HCT116 (cell line): ENCODE measurements around the gene ITGBL1.

Source experiments
- CEBPB ChIP-seq: IDR thresholded peaks from 2 replicates; pipeline ENCODE4 v1.6.1; 2012; ENCODE audit warnings: low read depth
- CTCF ChIP-seq, 3 experiments: fragments of 200-600 bp in 1 of 3; sonication (generic) in 1 of 3; IDR thresholded peaks in 2 of 3; conservative IDR thresholded peaks in 1 of 3; 2 replicates each; pipeline ENCODE4 v1.5.1; 2012 to 2017; ENCODE audit warnings: low read depth in 2 of 3, low read length in 2 of 3, antibody characterized with exemption in 1 of 3, borderline replicate concordance in 1 of 3, control low read depth in 1 of 3, mild to moderate bottlenecking in 1 of 3, mixed read lengths in 1 of 3, mixed run types in 1 of 3, moderate library complexity in 1 of 3; ENCODE audit not compliant: insufficient read depth in 1 of 3
- EGR1 ChIP-seq: IDR thresholded peaks from 2 replicates; pipeline ENCODE4 v1.6.1; 2012; ENCODE audit warnings: low read depth
- EZH2 ChIP-seq: fragments of 200-600 bp; sonication (generic); IDR thresholded peaks from 2 replicates; pipeline ENCODE4 v1.6.1; 2017; ENCODE audit warnings: antibody characterized with exemption, mixed run types
- EZH2phosphoT487 ChIP-seq: fragments of 200-600 bp; IDR thresholded peaks from 2 replicates; pipeline ENCODE4 v1.6.1; 2018; ENCODE audit warnings: antibody characterized with exemption, borderline replicate concordance
- MAX ChIP-seq: IDR thresholded peaks from 2 replicates; pipeline ENCODE4 v1.6.1; 2012
- POLR2A ChIP-seq: IDR thresholded peaks from 2 replicates; pipeline ENCODE4 v1.7.0; 2011; ENCODE audit warnings: borderline replicate concordance; ENCODE audit not compliant: insufficient read depth, insufficient read length; ENCODE audit errors: extremely low read depth
- RAD21 ChIP-seq: IDR thresholded peaks from 2 replicates; pipeline ENCODE4 v1.6.1; 2012; ENCODE audit warnings: low read depth, mild to moderate bottlenecking
- TCF7L2 ChIP-seq: IDR thresholded peaks from 2 replicates; pipeline ENCODE4 v1.7.0; 2011; ENCODE audit warnings: borderline replicate concordance, inconsistent platforms; ENCODE audit not compliant: insufficient read depth, insufficient read length; ENCODE audit errors: extremely low read depth

- TF ChIP-seq CTCF (IDR thresholded peaks at IDR 0.05 in 2 of 3, conservative IDR thresholded peaks at IDR 0.05 in 1 of 3; ENCODE audit: borderline replicate concordance in 1 of 3, insufficient read depth in 1 of 3, low read depth in 2 of 3, low read length in 2 of 3) (no peak), POLR2A (no peak), EGR1 (no peak), TCF7L2 (no peak), EZH2phosphoT487 (no peak), CEBPB (no peak), RAD21 (no peak), MAX (no peak), EZH2 (no peak)
Observed at GRCh38 chr13:101408154-101408553, 44.3 kb upstream of the ITGBL1 start.
